Activated naive CD4-positive, alpha-beta T cell treated with Interleukin-2 at 50 U/mL for 16 hours (primary cell): ENCODE measurements around the gene CHST6.
A peak's percentile ranks its signal among the peaks of the same experiment; 100 is the strongest.
"Not testable (repeated sequence)": the region's sequence is repeated elsewhere in the genome, so short reads cannot be mapped to it uniquely, and the experiment has no call there.

Source experiments
- DNase-seq: peaks from one replicate; pipeline ENCODE4 v3.0.0-alpha.2; 2020

CHST6 gene

DNA sequence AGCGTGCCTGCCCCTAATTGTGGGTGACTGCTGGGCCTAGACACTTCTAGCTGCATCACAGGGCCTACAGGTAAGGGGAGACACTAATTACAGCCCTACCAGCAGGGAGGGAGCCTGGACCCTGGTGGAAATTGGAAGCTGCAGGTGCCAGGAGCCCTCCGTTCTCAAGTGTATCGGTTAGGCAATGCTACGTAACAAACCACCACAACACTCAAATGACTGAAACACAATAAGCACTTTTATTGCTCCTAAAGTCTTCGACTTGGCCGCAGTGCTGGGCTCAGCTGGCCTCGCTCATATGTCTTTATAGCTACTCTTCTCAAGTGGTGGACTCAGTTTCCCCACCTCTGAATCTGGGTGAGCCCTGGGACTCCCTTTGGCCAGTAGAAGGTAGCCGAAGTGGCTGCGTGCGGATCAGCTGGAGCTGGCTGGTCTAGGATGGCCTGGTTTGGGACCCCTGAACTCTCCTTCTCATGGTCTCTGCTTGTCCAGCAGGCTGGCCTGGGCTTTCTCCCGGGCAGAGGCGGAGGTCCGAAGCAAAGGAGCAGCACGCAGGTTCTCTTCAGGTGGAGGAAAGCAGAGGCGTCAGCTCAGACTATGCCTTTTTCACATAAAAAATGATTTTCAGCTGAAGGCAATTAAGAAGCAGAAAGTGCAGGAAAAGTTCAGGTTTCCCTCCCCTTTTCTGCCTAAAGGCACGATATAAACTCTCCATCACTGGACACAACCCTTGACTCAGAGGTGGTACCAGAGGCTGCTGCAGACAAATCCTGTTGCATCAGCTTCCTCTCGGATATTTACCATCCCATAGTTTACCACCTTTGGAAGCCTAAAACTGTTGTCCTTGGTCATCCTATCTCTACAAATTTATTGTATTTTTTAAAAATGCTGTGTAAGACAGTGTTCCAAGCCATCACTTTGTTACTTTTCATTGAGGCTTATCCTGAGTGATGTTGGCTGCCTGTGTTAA is 22.0 kb downstream of the CHST6 start:
- no peak for DNase-seq

DNA sequence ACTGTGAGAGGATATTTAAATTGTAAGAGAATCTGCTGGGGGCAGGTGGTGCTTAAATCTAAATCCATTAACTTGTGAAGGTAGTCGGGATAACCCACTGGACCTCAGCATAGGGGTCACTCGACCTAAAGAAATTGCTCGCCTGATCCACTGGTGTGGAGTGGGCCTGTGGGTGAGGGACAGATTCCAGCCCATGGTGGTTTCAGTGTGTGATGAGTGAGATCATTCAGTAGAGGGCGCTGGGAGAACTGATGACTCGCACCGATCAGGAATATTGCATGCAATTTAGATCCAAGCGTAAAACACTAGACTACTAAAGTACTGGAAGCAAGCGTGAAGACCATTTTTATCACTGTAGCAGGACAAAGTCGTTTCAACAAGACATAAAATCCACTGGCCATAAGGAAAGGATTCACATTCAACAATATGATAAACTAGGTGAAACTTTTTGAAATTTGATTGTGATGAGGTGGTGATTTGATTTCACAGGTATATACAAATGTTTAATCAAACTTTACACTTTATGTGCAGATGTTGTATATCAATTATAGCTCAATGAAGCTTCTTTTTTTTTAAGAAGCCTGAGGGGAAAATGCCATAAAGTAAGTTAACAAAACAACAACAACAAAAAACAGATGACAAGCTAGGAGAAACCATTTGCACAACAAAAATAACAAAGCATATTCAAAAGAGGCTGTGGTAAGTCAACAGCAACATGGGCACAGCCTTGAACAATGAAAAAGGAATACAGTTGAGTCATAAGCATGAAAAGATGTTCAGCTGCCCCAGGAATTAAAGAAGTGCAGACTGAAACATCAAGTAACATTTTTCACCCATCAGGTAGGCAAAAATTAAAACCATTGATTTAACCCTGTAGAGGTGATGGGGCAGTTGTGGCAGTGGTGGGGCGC is 23.3 kb downstream of the CHST6 start:
- DNase-seq, result peak; percentile 21

DNA sequence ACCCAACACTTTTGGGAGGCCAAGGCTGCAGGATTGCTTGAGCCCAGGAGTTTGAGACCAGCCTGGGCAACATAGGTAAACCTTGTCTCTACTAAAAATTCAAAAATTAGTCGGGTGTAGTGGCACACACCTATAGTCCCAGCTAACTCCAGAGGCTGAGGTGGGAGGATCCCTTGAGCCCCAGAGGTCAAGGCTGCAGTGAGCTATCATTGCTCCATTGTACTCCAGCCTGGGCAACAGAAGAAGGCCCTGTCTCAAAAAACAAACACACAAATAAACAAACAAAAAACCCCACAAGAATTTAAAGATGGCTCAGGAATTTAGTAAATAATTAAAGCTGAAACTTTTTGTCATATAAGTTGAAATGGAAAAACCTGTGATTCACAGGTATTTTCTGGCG is 28.5 kb downstream of the CHST6 start:
- no peak for DNase-seq

DNA sequence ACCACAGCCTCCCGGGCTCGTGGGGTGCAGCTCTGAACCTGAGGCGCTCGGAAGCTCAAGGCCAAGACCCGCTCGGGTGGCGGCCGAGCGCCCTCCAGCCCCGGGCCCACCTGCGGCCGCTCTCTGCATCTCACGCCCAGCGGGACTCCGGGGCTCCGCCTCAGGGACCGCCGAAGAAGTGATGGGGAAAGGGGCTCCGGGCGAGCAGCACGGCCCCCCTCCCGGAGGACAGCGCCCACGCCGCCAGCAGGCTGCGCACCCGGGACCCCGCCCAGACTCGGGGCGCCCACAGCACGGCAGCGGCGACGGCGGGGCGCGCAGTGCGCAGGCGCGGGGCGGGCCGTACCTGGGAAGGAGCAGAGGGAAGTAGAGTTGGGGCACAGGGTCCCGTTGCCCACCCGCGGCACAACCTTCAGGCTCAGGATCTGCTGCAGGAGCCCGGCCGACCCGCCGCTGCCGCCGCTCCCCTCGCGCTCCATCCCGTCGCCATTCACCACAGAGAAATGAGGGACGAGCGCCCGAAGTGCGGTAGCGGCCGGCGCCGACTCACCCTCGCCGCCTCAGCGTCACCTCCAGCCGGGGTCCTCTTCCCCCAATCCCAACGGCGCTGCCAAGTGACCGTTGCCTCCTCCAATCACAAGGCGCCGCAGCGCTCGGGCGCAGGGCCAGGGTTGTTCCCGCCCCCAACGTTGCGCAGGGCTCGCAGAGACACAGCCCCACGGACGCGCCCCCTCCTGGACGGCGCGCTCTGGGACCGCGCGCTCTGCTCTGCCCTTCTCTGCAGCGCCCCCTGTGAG is 30.9 kb downstream of the CHST6 start, which contains the start of gene TMEM170A:
TSS of gene TMEM170A (minus strand) at position 568 of the 797 bp plus-strand sequence. CDS start at position 479, 89 bp downstream.
- DNase-seq, result peak; percentile 99

DNA sequence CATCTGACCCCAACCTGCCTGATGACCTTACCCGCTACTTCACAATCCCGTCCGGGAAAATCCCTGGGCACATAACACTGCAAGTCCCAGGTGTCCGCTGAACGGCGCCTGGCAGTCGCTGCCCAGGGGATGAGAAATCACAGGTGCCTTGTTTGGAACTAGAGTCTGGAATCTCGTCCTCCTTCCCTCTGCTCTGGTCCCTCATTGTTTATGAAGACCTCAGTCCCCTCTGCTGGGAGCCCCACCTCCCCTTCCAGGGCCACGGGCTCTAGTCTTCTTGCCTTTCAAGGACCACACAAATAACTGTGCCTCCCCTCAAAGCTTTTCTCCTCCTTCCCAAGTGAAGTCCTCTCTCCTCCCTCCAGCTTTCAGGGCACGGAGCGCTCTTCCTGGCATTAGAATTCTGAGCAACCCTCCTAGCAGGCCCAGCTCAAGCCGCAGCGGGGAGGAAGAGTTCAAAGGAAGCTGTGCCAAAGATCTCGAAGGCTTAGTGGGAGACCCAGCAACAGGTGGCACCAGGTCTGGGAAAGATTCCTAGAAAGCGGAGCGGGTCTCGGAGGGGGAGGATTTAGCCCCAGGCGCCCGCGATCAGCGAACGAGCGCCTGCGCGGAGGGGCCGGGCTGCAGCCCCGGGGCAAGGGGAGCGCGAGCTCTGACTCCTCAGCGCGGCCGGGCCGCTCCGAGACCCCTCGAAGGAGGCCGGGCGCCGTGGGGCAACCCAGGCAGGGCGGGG is 31.7 kb downstream of the CHST6 start:
- not testable (repeated sequence) for DNase-seq

DNA sequence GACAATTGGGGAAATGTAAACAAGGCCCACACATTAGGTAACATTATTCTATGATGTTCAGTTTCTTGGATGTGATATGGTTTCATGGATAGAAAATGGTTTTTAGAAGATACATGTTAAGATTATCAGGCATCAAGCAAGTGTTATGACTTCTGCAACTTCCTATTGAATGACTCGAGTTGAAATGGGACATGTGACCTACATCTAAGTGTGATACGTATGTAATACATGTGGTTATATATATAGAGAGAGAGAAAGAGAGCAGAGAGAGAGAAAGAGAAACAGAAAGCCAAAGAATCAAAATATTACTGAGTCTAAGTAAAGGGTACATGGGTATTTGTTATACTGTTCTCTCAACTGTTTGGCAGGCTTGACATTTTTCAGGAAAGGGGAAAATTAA is 32.4 kb downstream of the CHST6 start:
- no peak for DNase-seq

DNA sequence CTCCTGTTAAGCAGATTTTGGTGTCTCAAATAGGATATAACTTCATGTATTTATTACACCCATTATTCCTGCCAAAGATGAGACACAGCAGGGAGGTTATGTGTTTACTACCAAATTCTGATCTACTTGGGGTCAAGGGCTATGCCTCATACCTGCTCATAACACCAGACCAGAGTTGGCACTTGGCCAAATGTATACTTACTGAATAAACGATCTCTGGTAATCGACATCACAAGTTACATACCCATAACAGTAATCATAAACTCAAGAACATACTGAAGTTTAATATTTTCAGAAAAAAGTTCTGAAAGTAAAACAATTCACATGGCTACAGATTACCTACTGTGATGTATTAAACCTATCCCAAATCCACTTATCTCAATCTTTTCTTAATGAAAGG is 33.7 kb downstream of the CHST6 start:
- no peak for DNase-seq

DNA sequence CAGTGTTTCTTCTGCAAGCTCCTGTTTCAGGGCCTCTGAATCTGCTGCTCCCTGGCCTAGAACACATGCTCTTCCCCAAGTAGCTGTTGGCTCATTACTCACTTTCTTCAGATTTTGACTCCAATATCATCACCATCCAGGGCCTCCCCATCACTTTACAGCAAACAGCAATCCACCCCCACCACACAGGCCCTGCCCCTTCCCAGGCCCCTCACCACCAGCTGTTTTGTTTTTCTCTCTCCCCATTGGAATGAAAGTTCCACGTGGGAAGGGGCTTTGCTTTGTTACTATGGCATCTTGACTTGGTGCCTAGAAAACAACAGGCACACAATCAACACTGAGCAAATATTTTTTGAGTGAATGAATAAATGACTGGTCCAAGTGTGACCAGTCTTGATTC is 34.8 kb downstream of the CHST6 start:
- no peak for DNase-seq

DNA sequence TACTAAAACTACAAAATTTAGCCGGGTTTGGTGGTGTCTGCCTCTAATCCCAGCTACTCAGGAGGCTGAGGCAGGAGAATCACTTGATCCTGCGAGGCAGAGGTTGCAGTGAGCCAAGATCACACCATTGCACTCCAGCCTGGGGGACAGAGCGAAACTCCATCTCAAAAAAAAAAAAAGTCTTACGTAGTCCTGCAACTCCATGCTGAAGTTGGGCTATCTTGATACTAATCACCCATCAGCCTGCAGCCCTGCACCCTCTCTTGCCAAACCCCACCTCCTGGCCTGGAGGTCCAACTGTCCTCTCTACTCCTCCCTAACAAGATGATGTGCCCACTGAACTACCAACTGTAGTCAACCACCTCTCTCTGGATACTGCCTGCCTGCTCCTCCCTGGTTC is 35.5 kb downstream of the CHST6 start:
- no peak for DNase-seq

DNA sequence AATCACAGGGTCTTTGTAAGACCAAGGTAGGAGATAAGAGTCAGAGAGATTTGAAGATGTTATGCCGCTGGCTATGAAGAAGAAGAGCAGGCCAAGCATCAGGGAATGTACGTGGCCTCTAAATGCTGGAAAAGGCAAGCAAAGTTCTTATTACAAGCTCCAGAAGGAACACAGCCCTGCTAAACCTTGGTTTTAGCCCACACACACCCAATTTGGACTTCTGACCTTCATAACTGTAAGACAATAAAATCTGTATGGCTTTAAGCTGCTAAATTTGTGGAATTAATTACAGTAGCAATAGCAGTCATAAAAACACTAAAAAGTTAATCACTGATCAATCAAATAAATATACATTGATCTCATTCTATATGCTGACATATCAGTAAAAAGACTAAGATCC is 36.8 kb downstream of the CHST6 start:
- no peak for DNase-seq

DNA sequence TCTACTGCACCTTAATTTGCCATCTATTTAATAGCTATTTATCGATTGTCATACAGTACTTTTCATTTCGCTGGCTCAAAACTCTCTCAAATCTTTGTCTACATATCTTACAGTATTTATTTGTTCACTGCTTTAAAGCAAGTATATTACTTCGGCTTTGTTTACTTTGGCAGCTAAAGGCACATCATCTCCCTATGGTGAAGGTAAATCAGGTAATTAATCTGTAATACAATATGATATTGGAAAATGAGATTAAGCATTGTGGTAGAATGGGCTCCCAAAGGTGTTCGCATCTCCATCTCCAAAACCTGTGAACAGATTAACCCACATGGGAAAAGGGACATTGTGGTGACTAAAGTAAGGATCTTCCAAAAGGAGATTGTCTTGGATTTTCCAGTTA is 37.2 kb downstream of the CHST6 start:
- no peak for DNase-seq

DNA sequence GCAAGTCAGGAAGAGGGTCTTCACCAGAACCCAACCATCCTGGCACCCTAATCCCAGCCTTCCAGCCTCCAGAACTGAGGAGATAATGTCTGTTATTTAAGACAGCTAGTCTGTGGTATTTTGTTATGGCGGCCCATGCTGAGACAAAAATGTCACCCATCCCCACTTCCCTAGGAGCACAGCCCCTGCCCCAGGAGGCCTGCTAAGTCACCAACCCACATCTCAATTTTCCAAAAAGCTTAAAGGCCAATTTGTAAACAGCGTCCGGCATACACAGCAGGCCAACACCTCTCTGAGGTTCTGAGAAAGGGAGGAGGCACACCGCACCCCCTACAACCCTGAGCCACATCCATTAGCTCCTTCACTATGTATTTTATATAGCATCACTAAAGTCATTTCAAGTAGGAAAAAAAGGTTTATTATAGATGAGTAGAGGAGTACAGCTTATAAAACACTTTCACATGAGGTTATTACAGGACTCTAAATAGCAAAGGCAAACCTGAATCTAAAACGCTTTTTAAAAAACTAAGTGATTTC is 37.7 kb downstream of the CHST6 start:
- DNase-seq, result no peak

DNA sequence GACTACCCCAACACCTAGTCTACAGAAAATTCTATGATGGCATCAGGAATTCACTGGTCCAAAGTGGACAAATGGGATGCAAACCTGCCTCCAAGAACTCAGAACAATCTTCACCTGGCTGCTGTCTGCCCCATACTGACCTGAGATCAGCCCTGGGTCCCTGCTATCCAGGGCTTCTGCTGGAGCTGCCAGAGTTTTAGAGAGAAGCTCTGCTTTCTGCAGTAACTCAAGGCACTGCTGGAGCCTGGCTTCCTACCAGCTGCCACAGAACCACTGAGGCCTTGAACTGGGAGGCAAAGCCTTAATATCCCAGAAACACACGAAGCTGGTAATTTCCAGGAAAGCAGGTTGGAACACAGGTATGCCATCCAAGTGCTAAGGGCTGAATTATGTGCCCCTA is 38.3 kb downstream of the CHST6 start:
- DNase-seq, result no peak

DNA sequence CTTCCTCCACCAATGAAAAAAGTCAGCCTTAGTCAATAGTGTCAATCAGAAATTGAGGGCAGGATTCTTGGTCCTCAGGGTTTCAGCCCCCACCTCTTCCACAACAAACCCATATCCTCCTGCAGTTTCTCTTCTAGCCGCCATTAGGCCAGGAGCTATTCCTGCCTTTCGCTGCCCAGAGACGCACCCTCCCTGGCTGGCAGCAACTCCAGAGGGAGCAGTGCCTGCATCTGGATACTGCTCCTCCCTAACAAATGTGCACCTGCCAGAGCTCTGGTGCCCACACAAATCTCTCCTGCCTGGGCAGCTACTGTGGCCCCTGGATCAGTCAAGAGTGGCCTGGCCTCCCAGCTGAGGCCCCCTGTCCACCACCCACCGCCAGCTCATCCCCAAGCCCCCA is 38.8 kb downstream of the CHST6 start:
- not testable (repeated sequence) for DNase-seq

DNA sequence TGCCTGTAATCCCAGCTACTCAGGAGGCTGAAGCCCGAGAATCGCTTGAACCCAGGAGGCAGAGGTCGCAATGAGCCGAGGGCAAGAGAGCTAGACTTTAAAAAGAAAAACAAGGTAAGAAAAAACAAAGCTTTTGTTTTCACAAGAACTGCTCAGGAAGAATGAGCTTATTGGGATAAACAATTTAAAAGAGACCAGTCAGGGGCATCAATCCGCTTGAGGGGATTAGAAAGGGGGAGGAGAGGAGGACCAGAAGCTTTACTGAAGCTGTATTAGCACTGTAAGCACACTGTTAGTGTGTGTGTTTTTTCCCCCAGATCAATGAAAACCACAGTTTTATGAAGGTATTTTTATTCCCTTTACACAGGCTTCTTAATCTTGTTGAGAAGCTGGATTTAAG is 39.6 kb downstream of the CHST6 start:
- DNase-seq, result no peak

DNA sequence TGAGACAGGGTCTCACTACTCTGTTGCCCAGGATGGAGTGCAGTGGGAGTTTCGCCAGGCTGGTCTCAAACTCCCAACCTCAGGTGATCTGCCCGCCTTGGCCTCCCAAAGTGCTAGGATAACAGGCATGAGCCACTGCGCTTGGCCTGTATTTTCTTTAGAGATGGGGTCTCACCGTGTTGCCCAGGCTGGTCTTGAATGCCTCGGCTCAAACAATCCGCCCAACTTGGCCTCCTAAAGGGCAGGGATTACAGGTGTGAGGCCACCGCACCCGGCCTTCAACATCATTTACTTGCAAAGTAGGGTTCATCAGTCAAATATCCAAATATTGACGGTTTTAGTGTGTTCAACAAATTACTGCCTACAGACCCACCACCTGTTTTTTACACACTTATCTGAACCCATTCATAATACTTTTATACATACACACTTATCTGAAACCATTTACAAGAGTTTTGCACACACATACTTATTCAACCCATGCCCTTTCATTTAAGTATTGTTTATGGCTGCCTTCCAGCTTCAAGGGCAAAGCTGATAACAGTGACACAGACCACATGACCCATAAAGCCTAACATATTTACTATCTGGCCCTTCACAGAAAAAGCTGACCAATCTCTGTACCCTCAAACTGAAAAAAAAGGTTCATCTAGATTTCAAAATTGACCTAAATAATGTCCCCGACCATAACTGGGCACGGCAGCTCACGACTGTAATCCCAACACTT is 42.6 kb downstream of the CHST6 start:
- no peak for DNase-seq

DNA sequence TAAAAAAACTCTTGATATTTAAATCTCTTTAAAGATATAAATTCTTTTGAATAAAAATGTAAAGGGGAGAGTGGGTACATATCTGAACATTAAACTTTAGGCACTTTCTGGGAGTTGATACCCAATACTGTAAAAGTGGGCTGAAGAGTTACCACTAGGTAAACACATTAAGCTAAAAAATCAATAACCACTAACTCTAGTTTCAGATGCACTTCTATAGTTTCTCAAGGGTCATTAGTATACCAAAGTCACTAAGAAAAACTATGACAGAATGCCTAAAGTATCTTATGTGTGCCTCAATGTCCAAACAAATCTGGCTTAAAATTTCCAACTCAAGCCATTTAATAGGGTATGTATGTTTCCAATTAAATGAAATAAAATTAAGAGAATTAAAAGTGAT is 48.8 kb downstream of the CHST6 start:
- DNase-seq, result no peak

DNA sequence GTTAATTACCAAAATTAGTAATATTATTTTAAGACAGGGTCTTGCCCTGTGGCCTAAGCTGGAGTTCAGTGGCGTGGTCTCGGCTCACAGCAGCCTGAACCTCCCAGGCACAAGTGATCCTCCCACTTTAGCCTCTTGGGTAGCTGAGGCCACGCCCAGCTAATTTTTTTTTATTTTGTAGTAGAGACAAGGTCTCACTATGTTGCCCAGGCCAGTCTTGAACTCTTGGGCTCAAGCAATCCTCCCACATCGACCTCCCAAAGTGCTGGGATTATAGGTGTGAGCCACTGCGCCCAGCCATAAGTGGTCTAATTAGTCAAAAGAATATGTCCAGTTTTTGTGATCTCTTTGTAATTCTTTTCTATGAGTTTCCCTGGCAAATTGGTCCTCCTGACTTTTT is 49.9 kb downstream of the CHST6 start:
- no peak for DNase-seq

DNA sequence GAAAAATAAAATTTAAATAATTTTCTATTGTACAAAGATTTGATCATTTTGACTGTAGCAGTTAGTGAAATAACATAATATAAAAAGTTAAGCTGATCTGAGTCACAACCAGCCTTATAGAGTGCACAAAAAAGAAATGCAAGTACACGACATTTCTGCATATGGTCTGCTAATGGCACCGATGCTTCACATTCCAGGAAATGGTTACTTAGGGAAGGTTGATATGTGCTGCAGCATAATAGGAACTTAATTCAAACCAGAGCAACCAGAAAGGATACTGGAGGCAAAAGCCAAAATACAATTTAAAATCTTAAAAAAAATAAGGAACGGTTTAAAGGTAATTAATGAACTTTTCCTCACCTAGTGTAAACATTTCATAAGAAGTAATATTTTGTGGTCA is 51.9 kb downstream of the CHST6 start:
- DNase-seq, result no peak

DNA sequence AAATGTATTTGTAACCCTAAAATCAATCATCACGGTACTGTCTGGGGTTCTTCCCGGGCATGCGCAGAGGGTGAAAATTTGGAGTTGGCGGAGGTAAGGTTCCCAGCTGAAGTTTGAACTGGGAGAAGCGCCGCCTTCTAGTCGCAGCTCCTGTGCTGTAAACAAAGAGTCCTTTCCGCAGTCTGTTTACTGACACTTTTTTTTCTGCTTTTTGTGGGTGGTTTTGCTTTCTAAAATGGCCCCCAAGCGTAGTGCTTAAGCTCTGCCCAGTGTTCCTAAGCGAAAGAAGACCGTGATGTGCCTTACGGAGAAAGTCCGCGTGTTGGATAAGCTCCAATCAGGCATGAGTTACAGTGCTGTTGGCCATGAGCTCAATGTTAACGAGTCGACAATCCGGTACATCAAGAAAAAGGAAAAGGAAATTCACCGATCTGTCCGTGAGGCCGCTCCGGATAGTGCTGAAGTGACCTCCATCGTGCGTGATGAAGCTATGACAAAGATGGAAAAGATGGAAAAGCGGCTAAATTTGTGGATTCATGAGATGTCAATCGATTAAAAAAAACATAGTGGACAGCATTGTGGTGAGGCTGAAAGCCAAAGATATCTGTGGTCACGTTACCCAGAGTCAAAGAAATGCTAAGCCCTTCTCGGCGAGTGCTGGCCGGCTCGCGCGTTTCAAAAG is 61.4 kb downstream of the CHST6 start:
- DNase-seq, result no peak
